HG02981 (cell line): ENCODE results near the gene PANK4.

ENCODE experiments used
- ATAC-seq: cut with Tn5 transposase; IDR thresholded peaks from one replicate; pipeline ENCODE4 v1.9.1; 2021; ENCODE audit warnings: mild to moderate bottlenecking, moderate library complexity; ENCODE audit not compliant: unreplicated experiment

The PANK4 gene

DNA sequence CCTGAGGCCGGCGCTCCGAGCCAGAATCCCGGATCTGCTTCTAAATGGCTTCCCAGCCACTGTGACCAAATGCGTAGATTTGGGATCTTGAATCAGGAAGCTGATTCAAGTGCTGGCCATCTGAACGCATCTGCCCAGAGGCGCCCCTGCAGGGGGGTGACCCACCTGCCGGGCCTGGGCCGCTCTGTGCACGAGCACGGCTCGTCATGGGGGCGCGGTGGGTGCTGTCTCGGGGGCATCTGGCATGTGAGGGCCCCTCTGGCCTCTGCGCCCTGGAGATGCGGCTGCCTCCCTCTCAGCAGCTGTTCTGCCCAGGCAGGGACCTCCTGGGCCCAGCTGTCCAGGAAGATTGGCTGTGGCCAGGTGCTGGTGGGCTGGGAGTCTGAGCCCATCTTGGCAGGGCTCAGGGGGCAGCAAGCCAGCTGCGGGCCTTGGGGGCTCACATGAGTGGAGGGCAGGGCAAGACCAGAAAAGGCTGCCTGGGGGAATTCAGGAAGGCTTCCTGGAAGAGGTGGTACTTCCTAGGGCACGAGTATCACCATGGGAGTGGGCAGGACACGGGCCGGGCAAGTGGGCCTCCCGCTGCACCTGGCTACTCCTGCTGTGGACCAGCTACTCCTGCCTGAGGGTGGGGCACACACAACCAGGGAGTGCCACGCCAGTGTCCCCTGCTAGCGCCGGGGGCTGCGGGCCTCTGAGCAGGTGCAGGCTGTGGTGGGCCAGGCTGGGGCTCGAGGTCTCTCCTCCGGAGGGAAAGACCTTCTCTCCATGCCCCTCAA lies 25.2 kb downstream of the PANK4 start:
- ATAC-seq, result no peak

- ATAC-seq, result no peak
These were observed 26.3 kb downstream of the PANK4 start for GRCh38 chr1:2499986-2500596.

GRCh38 chr1:2499260-2499659 lies 27.1 kb downstream of the PANK4 start:
- no peak for ATAC-seq

DNA sequence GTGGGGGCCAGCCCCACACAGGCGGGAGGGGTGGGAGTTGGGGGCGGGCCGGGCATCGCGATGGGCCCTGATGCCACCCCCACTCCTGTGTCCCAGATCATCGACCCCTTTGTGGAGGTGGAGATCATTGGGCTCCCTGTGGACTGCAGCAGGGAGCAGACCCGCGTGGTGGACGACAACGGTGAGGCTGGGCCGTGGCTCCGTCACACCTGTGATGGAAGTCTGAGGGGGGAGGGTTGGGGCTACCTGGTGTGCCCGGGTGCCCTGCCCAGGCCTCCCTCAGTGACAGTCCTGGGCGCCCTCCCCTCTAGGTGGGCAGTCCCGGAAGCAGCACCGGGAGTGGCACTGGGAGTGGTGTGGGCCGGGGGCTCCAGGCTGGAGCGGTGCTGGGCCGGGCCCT lies 27.7 kb downstream of the PANK4 start:
- ATAC-seq, result no peak

DNA sequence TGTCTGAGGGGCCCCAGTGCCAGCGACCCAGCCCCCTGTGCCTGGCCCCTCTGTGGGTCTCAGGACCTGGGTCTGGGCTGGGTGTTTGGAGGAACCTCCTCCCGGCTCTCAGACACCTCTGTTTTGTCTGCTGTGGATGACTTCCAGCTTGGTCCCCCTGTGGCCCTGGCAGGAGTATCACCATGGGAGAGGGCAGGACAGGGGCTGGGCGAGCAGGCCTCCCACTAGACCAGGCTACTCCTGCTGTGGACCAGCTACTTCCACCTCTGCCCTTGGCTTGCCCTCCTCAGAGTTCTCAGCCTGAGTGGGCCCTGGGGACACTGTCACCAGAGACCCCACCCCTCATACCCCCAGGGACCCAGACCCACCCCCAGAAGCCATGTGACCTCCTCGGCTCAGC lies 28.5 kb downstream of the PANK4 start:
- ATAC-seq, result no peak

DNA sequence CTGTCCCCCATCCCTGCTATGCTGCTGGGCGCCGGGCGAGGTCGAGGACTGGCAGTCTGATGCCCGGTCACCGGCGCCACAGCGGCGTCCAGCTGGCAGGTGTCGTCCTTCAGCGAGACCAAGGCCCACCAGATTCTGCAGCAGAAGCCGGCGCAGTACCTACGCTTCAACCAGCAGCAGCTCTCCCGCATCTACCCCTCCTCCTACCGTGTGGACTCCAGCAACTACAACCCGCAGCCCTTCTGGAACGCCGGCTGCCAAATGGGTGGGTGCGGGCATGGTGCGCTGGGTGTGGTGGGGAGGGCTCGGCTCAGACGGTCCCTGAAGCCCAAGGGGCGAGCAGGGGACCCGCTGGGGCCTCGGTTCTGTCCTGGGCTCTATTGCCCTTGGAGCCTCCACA lies 29.6 kb downstream of the PANK4 start:
- ATAC-seq, result no peak

GRCh38 chr1:2496087-2496622 lies 30.2 kb downstream of the PANK4 start:
- no peak for ATAC-seq

DNA sequence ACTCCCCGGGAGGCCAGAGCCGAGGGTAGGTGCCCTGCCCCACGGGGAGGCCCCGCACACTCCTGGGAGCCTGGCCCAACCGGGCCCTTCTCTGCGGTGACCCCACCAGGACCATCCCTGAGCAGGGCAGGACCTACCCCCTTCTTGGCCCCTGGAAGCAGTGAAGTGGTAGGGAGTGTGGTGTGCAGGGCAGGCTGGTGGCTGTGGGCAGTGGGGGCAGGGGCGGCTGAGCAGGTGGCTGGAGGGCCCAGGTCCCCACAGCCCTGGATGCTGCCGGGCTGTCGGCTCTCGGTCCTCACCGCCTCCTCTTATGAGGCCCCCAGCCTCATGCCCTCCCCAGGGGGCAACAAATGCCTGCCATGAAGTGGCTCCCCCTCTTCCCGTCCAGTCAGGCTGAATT lies 30.9 kb downstream of the PANK4 start:
- ATAC-seq, result no peak

DNA sequence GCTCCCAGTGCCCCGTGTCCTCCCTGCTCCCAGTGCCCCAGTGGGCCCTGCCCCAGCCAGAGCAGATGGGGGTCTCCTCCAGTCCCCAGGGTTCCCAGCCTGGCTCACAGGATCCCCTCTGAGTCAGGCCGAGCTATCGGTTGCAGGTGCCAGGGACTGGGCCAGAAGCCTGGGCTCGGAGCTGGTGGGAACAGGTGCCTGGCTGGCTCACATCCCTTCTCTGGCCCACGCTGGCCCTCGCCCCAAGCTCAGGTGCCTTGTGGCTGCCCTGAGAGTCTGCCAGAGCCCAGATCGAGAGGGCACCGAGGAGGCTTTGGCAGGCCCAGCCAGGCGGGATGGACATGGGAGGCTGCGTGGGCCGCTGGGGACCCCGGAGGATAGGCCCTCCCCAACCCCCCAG lies 31.4 kb downstream of the PANK4 start:
- ATAC-seq, result no peak

- ATAC-seq, result no peak
These were observed 32.1 kb downstream of the PANK4 start for GRCh38 chr1:2494323-2494693.

DNA sequence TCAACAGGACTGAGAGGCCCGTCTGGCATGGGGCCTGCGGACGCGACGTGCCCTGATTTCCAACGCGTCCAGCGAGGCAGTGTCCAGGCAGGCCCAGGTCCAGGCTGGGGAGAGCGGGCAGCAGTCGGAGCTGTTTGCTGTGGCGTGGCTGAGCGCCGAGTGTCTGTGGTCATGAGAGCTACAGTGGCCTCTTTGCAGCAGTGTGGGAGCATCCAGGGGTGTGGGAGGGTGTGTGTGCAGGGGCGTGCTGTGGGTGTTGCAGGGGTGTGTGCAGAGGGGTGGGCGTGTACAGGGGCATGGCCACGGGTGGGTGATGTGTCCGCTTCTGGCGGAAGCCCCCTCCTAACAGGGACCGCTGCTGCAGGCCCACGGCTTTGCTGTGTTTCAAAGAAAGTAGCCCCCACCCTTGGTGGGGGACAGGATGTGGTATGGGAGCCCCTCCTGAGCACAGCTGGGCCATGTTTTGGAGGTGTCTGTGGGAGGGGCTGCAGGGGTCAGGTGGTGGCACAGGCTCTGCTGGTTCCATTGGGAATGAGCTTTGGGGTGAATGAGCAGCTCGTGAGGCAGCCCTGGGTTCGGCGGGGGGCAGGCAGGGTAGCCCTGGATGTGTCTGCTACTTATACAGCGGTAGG lies 32.6 kb downstream of the PANK4 start:
- no peak for ATAC-seq

- no peak for ATAC-seq
These were observed 33.2 kb downstream of the PANK4 start for GRCh38 chr1:2493218-2493617.

- ATAC-seq, result no peak
These were observed 34.3 kb downstream of the PANK4 start for GRCh38 chr1:2492091-2492490.

DNA sequence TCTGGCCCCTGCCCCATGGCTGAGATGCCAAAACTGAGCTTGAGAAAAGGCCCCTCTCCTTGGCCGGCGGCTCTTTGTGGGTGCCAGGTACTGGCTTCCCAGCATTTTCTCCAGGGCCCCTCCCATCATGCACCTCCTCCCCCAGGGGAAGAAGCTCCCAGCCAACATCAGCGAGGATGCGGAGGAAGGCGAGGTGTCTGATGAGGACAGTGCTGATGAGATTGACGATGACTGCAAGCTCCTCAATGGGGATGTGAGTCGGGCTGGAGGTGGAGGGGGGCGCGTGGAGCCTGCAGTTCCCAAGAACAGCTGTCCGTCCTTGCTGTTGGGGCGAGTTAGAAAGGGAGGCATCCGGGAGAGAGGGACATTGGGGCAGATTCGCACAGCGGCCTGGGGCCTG lies 36.8 kb downstream of the PANK4 start:
- no peak for ATAC-seq

DNA sequence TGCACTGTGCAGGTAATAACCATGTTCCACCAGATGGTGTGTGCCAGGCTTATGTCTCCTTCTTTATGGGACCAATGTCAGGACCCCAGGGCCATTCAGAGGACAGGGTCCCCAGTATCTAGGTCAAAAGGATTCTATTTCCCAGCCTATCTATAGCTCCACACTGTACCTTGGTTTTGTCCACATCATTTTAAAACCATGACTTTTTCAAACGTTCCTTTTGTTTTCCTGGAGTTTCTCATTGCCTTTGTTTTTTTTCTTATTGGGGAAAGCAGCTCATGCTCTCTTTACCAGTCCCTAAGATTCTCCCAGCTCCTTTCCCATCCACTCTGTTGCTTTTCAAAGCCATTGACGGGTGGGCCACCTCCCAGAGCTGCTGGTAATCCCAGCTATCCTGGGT lies 37.7 kb downstream of the PANK4 start:
- ATAC-seq, result no peak

DNA sequence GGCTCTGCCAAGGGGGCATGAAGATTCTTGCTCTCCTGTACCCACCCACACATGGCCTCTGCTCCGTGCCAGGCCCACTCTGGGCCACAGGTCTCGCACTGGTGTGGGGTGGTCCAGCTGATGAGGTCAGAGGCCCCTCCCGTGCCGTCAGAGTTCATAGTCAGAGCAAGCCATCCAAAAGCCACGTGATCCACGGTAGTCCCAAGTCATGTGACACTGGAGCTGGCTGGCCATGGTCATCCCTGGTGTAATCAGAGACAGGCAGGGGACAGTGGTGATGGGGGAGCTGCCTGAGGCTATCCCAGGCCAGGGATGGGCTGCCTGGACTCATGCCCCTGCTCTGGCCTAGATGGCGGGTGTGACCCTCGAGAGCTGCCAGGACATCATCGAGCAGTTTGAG lies 39.8 kb downstream of the PANK4 start:
- no peak for ATAC-seq

GRCh38 chr1:2486041-2486440 lies 40.4 kb downstream of the PANK4 start:
- ATAC-seq, result no peak

GRCh38 chr1:2483970-2484369 lies 42.4 kb downstream of the PANK4 start:
- ATAC-seq, result no peak

DNA sequence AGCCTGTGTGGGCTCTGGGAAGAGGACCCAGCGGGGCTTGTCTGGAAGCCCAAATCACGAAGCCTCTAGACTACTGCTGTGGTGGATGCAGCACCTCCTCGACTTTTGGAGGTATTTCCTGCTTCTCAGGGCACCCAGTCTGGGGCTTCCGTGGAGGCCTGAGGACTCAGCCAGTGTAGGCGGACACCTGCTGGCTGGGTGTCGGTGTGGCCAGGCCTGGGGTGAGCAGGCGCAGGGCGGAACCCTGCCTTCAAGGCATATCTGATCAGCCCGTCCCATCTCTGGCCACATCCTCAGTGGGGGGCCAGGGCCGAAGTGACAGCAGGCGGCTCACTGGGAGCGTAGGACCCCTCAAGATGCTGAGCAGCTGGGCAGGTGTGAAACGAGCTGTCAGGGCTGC lies 43.4 kb downstream of the PANK4 start:
- ATAC-seq, result no peak

GRCh38 chr1:2482588-2482987 lies 43.8 kb downstream of the PANK4 start:
- ATAC-seq, result no peak

GRCh38 chr1:2481885-2482284 lies 44.5 kb downstream of the PANK4 start:
- ATAC-seq, result no peak

- no peak for ATAC-seq
These were observed 45.4 kb downstream of the PANK4 start for GRCh38 chr1:2480986-2481364.
